ENCODE results near the gene TERT.

The TERT gene

GRCh38 chr5:1312993-1313833 is 18.3 kb upstream of the TERT start:
- no peak overlapping the region for H3K4me3 ChIP-seq (ENCODE audit: low read depth, low read length)
- TF ChIP-seq CTCF (IDR thresholded peaks at IDR 0.05; ENCODE audit: low read depth, low read length): no peak

- no peak overlapping the region for H3K4me3 ChIP-seq (ENCODE audit: low read depth, low read length)
- TF ChIP-seq CTCF (IDR thresholded peaks at IDR 0.05; ENCODE audit: low read depth, low read length): no peak
Observed at GRCh38 chr5:1312206-1312605, 17.3 kb upstream of the TERT start.

GRCh38 chr5:1311439-1312055 is 16.7 kb upstream of the TERT start:
- no peak for TF ChIP-seq CTCF (IDR thresholded peaks at IDR 0.05; ENCODE audit: low read depth, low read length)
- no peak overlapping the region for H3K4me3 ChIP-seq (ENCODE audit: low read depth, low read length)

GRCh38 chr5:1310118-1310517 is 15.2 kb upstream of the TERT start:
- no peak overlapping the region for H3K4me3 ChIP-seq (ENCODE audit: low read depth, low read length)
- no peak for TF ChIP-seq CTCF (IDR thresholded peaks at IDR 0.05; ENCODE audit: low read depth, low read length)

GRCh38 chr5:1304033-1304432 is 9.2 kb upstream of the TERT start:
- no peak for TF ChIP-seq CTCF (IDR thresholded peaks at IDR 0.05; ENCODE audit: low read depth, low read length)
- H3K4me3 ChIP-seq (ENCODE audit: low read depth, low read length): no peak overlapping the region

GRCh38 chr5:1302258-1302657 is 7.4 kb upstream of the TERT start:
- TF ChIP-seq CTCF (IDR thresholded peaks at IDR 0.05; ENCODE audit: low read depth, low read length): no peak
- H3K4me3 ChIP-seq (ENCODE audit: low read depth, low read length): no peak overlapping the region

GRCh38 chr5:1300581-1301083 is 5.8 kb upstream of the TERT start:
- no peak for TF ChIP-seq CTCF (IDR thresholded peaks at IDR 0.05; ENCODE audit: low read depth, low read length)
- H3K4me3 ChIP-seq (ENCODE audit: low read depth, low read length): no peak overlapping the region
